Heart left ventricle (tissue), 16 donors: ENCODE data around the gene KRT7. TPM values are rescaled to one million over a fixed set of nuclear protein-coding genes. Genes with fewer than 3 reads are reported as not detected.

ENCODE experiments used
- ATAC-seq, 4 donors: fragments of 200-7000 bp; cut with Tn5 transposase; one replicate each; pipeline ENCODE4 v1.9.1; 2020 to 2022; ENCODE audit warnings: moderate library complexity in 4 of 4, mild to moderate bottlenecking in 3 of 4, moderate number of reproducible peaks in 1 of 4
- DNase-seq, 5 donors: peaks; one replicate each; pipeline ENCODE4 v3.0.0-alpha.2; 2020
- H3K27ac ChIP-seq, 12 donors: fragments of 200-600 bp; sonication (generic) in 4 of 12; one replicate each; pipeline versions ENCODE4 v1.5.0 to v1.8.0; 2016 to 2022; ENCODE audit warnings: mild to moderate bottlenecking in 2 of 12
- H3K27me3 ChIP-seq, 9 donors: fragments of 200-600 bp; sonication (generic) in 2 of 9; one replicate each; pipeline versions ENCODE4 v1.5.1 to v1.8.0; 2016 to 2022; ENCODE audit warnings: mild to moderate bottlenecking in 3 of 9
- H3K36me3 ChIP-seq, 9 donors: fragments of 200-600 bp; sonication (generic) in 2 of 9; one replicate each; pipeline versions ENCODE4 v1.5.0 to v1.8.0; 2018 to 2022; ENCODE audit warnings: mild to moderate bottlenecking in 2 of 9
- H3K4me1 ChIP-seq, 12 donors: fragments of 200-600 bp; sonication (generic) in 4 of 12; one replicate each; pipeline versions ENCODE4 v1.5.0 to v1.8.0; 2016 to 2022; ENCODE audit warnings: mild to moderate bottlenecking in 3 of 12
- H3K4me3 ChIP-seq, 12 donors: fragments of 200-600 bp; sonication (generic) in 4 of 12; one replicate each; pipeline versions ENCODE4 v1.5.0 to v1.8.0; 2017 to 2022; ENCODE audit warnings: mild to moderate bottlenecking in 9 of 12, moderate library complexity in 4 of 12
- H3K9me3 ChIP-seq, 12 donors: fragments of 200-600 bp; sonication (generic) in 4 of 12; one replicate each; pipeline versions ENCODE4 v1.5.0 to v1.8.0; 2016 to 2022; ENCODE audit warnings: mild to moderate bottlenecking in 1 of 12
- CTCF ChIP-seq, 12 donors: fragments of 200-600 bp; sonication (generic) in 4 of 12; IDR thresholded peaks; one replicate each; pipeline versions ENCODE4 v1.5.0 to v1.8.0; 2018 to 2022; ENCODE audit warnings: antibody characterized with exemption in 12 of 12, mild to moderate bottlenecking in 5 of 12
- POLR2A ChIP-seq, 2 donors: fragments of 450-650 bp; IDR thresholded peaks; one replicate each; pipeline ENCODE4 v1.6.1; 2017; ENCODE audit warnings: antibody characterized with exemption in 2 of 2, mild to moderate bottlenecking in 2 of 2, moderate library complexity in 2 of 2
- WGBS, 4 donors: extraction: QIAGEN DNeasy Blood & Tissue Kit in 2 of 4; methylation state at CpG; one replicate each; pipeline versions ENCODE4 v1.1.5 to v1.1.7; 2013 to 2018; 5-methylcytosine and 5-hydroxymethylcytosine counted together
- intact Hi-C, 10 donors: fragments of 100-400 bp; cut with DNase I; formaldehyde crosslinking; loops; one replicate each; pipeline versions ENCODE4 v1.11.1 to v1.14.2; 2022
- polyA plus RNA-seq, 2 donors: library from polyadenylated mRNA; stranded (reverse); fragments of 200-250 nt; gene quantifications; one replicate each; pipeline ENCODE4 v1.2.3, GENCODE V29; 2013
- total RNA-seq, 9 donors: library from RNA; depleted of rRNA in 2 of 9; stranded (reverse); fragments of >200 nt in 2 of 9; fragmentation: NEBNext Ultra II Directional in 3 of 9; extraction: Animal tissue kit (Norgen Biotek cat#: 25700) in 3 of 9; gene quantifications; one replicate each; pipeline versions ENCODE4 v1.1.0 to v1.2.4, GENCODE V29; 2016 to 2023
- donor health status: ischemic (EF 13 %, LVEDD 7.1; RV severe dilation, severe dysfunction).
- donor health status: healthy with polysubstance abuse.
- donor health status: DM: no; HTN: yes; CAD: no.
- donor health status: DM: no; HTN: no; CAD: no.
- donor health status: ischemic (EF 25% LVEDD 6.9; RV normal size, moderate dysfunction).
- donor health status: ischemic (EF 25% LVEDD 5.7; RV mildly dilated, moderate dysfunction).
- donor health status: healthy.
- donor health status: DM: yes; HTN: yes; CAD: no.
- donor health status: ischemic (EF 35%, LVEDD 5.7; RV mildly dilated, moderate dysfunction).
- donor health status: nonischemic (EF 11% LVEDD 7.7; RV severe dilation, severe dysfunction).
- donor health status: DM: yes; HTN: yes; CAD: no.
- donor health status: PGD.
- donor health status: ischemic (EF 29% LVEDD 5.4; RV normal size, mild dysfunction).
- donor health status: nonischemic (EF 23%, LVEDD 6.1; RV moderate dilation, normal function).

Gene KRT7
- total and polyA plus RNA-seq, 11 donors: 0.20 to 56.7 (median 3.1) TPM; not detected in 3

DNA sequence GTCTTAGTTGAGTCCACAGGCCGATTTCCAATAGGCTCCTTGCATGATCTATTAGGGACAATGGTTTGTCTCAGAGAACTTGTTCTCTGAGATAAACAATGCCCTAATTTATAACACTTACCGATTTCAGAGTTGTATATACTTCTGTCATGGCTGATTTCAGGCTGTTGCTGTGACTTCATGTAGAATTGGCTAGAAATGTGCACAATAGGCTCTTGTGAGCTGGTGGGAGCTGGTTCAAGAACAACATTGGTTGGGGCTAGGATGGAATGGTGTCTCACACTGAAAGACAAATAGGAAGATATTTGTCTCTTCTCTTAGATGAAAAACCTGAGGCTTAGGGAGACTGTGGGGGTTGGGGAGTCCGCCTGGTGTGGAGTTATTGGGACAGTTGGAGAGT, 34.7 kb downstream of the KRT7 start:
- ATAC-seq: no peak
- TF ChIP-seq CTCF (IDR thresholded peaks at IDR 0.05) (no peak), POLR2A (IDR thresholded peaks at IDR 0.05) (no peak)
- DNase-seq: no peak
- intact Hi-C loops: no loop called here
- H3K9me3 ChIP-seq: no peaks in the 10 kb centered on the region
- H3K4me3 ChIP-seq: no peak overlapping the region
- no peaks in the 10 kb centered on the region for H3K4me1 ChIP-seq
- peaks cover 0 to 32% (median 4%) of the 10 kb centered on the region in 9 donors for H3K27me3 ChIP-seq
- WGBS, 4 donors: 82 to 89% (median 86%) methylated on average over 3 of the region's 3 CpGs
- no peaks in the 10 kb centered on the region for H3K36me3 ChIP-seq
- H3K27ac ChIP-seq: no peak overlapping the region

GRCh38 chr12:52268212-52268611, 35.2 kb downstream of the KRT7 start:
- Histone ChIP-seq H3K9me3 (no peaks in the 10 kb centered on the region), H3K36me3 (no peaks in the 10 kb centered on the region), H3K4me1 (no peaks in the 10 kb centered on the region), H3K27me3 (peaks cover 0 to 29% (median 0%) of the 10 kb centered on the region in 9 donors), H3K27ac (no peak overlapping the region), H3K4me3 (no peak overlapping the region)
- TF ChIP-seq CTCF (IDR thresholded peaks at IDR 0.05) (no peak), POLR2A (IDR thresholded peaks at IDR 0.05) (no peak)
- no peak for DNase-seq
- no peak for ATAC-seq
- WGBS, 4 donors: 46 to 72% (median 70%) methylated on average over 2 of the region's 2 CpGs
- intact Hi-C loops: no loop called here

DNA sequence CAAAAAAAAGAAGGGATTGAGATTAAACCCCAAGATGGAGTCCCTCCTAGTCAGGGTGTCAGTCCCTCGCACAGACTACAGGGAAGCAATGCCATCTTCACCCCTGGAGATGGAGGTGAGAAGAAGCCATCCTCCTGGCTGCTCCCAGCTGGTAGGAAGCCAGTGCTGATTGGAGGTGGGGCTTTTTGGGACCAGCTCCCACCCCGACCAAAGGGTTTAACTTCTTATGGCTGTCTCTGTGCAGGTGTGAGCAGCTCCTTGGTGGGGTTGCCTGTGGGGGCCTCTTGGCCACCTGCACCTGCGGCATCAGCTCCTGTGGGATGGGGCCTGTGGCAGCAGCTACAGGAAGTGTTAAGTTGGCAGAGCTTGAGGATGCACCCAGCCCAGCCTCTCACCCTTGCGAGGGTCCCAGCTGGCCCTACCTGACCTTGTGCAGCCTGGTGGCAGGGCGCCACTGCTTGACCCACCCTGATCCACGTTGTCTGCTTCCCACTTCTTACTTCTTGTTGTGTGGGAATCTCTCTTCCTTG, 37.6 kb downstream of the KRT7 start:
- Histone ChIP-seq H3K4me3 (no peak overlapping the region), H3K27ac (no peak overlapping the region), H3K27me3 (peaks cover 0 to 38% (median 0%) of the 10 kb centered on the region in 9 donors), H3K9me3 (no peaks in the 10 kb centered on the region), H3K36me3 (no peaks in the 10 kb centered on the region), H3K4me1 (no peaks in the 10 kb centered on the region)
- TF ChIP-seq CTCF (IDR thresholded peaks at IDR 0.05) (no peak), POLR2A (IDR thresholded peaks at IDR 0.05) (no peak)
- 77 to 85% (median 79%) methylated on average over 5 to 6 of the region's 6 CpGs for WGBS, 4 donors
- intact Hi-C loops: loop anchor here in 1 of 10 donors (10.0 kb wide), 1 partner anchor 46 kb away; no protein-coding TSS in a partner anchor
- DNase-seq (no peak), ATAC-seq (no peak)

DNA sequence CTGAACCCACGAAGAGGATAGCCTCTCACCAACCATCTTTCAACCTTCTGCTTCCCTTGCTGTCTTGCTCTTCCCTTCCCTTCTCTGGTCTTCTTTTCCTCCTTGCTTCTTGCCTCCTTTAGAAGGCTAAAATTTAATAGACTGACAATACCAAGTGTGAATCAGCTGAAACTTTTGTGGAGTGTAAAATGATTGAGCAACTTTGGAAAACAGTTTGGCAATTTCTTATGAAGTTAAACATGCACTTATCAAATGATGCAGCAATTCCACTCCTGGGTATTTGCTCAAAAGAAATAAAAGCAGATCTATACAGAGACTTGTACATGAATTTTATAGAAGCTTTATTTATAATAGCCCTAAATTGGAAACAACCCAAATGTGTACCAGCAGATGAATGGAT, 38.1 kb downstream of the KRT7 start:
- H3K4me1 ChIP-seq: no peaks in the 10 kb centered on the region
- H3K4me3 ChIP-seq: no peak overlapping the region
- H3K36me3 ChIP-seq: no peaks in the 10 kb centered on the region
- no peak for ATAC-seq
- no peak for DNase-seq
- H3K9me3 ChIP-seq: no peaks in the 10 kb centered on the region
- peaks cover 0 to 41% (median 0%) of the 10 kb centered on the region in 9 donors for H3K27me3 ChIP-seq
- TF ChIP-seq CTCF (IDR thresholded peaks at IDR 0.05) (no peak), POLR2A (IDR thresholded peaks at IDR 0.05) (no peak)
- intact Hi-C loops: loop anchor here in 1 of 10 donors (10.0 kb wide), 1 partner anchor 46 kb away; no protein-coding TSS in a partner anchor
- 74 to 79% (median 76%) methylated on average over 1 of the region's 1 CpG for WGBS, 4 donors
- no peak overlapping the region for H3K27ac ChIP-seq
